ENCODE results near the gene GVQW3.
"Not testable (repeated sequence)": the region's sequence is repeated elsewhere in the genome, so short reads cannot be mapped to it uniquely, and the experiment has no call there.

GVQW3 gene

DNA sequence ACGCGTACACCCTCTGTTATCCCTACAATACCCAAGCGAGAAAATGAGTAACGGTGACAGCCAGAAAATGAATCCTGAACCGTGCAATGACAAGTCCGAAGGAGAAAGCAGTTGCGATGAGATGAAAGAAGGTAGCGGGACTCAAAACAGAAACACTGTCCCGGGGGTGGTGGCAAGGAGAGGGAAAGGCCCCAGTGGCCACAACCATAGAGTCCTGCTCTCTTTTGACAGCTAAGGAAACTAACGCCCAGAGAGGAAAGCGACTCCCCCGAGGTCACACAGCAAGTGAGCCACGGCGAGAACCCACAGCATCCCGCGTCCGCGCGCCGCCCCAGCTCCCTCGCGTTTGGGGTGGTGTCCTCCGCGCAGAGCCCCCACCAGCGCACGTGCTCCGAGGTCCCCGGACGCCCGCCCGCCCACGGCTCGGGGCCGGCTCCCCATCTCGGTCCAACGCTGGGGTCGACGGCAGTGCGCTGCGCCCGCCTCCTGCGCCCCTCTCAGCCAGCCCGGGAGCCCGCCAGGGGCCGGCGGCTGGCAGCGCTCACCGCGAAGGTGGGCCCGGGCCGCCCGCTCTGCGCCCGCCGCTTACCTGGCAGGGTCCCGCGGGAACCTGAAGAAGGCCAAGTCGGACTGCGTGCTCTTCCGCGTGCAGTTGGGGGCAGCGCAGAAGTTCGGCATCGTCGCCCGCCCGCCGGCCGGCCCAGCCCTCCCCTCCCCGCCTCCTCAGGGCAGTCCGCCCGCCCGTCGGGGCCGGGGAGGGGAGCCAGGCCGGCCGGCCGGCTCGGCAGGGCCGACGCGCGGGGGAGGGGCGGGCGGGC lies 755 bp upstream of the GVQW3 start:
- DNase-seq (ENCODE audit: low read depth, low spot score): peak; percentile 25
- peak overlapping the region; percentile 90 for H3K4me3 ChIP-seq (ENCODE audit: low read length)

GRCh38 chr11:76382209-76382608 lies 1.1 kb downstream of the GVQW3 start:
- no peak for DNase-seq (ENCODE audit: low read depth, low spot score)
- peak overlapping the region; percentile 95 for H3K4me3 ChIP-seq (ENCODE audit: low read length)

DNA sequence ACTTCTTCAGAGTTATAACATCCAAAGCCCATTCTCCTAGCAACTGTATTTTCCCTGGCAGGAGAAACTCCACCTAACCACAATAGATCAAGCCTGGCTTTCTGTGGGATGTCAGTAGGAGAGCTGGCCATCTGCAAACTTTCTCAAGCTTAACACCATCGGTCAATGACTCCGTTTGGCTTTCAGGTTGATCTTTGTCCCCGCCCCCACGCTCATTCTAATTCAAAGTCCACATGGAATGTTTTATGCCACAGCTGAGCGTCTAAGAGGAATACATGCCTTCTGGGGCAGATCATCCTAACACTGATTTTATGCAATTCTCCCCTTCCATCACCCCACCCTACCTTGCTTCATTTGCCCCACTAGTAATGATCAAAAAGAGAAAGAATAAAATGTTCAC lies 4.8 kb downstream of the GVQW3 start:
- no peak for DNase-seq (ENCODE audit: low read depth, low spot score)
- no peak overlapping the region for H3K4me3 ChIP-seq (ENCODE audit: low read length)

GRCh38 chr11:76388408-76388807 lies 7.3 kb downstream of the GVQW3 start:
- no peak overlapping the region for H3K4me3 ChIP-seq (ENCODE audit: low read length)
- DNase-seq (ENCODE audit: low read depth, low spot score): no peak

DNA sequence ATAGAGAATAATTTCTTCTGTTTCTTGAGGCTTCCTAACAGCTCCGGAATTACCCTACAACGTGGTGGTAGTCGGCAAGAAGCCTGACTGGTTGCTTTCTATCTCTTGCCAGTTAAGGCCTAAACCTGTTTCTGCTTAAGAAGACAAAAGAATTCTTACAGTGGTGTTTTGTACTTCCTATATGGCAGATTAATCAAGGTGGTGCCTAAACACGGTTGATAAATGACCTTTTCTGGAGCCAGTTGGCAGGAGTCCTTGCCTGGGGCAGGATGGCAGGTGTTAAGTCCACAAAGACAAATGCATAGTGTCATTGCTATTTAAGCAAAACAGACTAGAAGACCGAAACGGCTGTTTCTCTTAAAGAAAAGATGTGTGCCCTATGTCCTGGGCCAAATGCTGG lies 9.9 kb downstream of the GVQW3 start:
- H3K4me3 ChIP-seq (ENCODE audit: low read length): no peak overlapping the region
- no peak for DNase-seq (ENCODE audit: low read depth, low spot score)

- H3K4me3 ChIP-seq (ENCODE audit: low read length): no peak overlapping the region
- no peak for DNase-seq (ENCODE audit: low read depth, low spot score)
Measured at GRCh38 chr11:76391811-76392475, 10.8 kb downstream of the GVQW3 start.

GRCh38 chr11:76392870-76393269 lies 11.7 kb downstream of the GVQW3 start:
- DNase-seq (ENCODE audit: low read depth, low spot score): no peak
- no peak overlapping the region for H3K4me3 ChIP-seq (ENCODE audit: low read length)

DNA sequence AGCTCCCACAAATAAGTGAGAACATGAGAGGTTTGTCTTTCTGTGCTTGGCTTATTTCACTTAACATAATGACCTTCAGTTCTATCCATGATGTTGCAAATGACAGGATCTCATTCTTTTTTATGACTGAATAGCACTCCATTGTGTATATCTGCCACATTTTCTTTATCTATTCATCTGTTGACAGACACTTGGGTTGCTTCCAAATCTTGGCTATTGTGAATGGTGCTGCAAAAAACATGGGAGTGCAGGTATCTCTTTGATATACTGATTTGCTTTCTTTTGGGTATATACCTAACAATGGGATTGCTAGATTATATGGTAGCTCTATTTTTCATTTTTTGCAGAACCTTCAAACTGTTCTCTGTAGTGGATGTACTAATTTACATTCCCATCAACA lies 13.3 kb downstream of the GVQW3 start:
- no peak overlapping the region for H3K4me3 ChIP-seq (ENCODE audit: low read length)
- DNase-seq (ENCODE audit: low read depth, low spot score): no peak

DNA sequence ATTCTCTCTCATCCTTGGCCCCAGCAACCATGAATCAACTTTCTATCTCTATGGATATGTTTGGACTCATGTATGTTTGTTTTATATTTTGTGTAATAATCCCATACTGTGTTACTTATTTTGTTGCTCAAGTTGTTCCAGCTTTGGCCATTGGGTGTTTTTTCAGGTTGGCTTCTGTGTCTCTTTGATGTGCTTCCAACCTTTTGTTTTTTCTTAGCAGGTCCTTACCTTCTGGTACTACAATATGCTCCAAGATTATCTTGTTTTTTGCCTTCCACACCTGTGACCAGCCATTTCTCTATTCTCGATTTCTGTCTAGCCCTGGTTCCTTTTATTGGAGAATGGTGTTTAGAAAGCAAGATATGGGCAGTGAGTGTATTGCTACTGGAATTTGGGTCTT lies 14.2 kb downstream of the GVQW3 start:
- no peak overlapping the region for H3K4me3 ChIP-seq (ENCODE audit: low read length)
- DNase-seq (ENCODE audit: low read depth, low spot score): no peak

GRCh38 chr11:76397383-76397782 lies 16.3 kb downstream of the GVQW3 start:
- no peak for DNase-seq (ENCODE audit: low read depth, low spot score)

DNA sequence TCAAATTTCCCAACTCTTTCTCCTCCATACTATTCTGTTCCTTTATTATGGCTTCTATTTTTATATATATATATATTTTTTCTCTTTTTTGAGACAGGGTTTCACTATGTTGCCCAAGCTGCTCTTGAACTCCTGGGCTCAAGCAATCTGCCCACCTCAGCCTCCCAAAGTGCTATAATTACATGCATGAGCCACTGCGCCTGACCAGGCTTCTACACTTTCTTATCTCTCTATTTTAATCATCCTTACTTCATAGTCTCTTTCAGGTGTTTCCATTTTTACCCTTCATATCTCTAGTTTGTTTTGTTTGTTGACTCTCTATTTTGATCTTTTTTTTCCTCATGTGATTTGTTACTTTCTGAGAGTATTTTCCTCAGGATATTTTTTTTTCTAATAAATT lies 19.8 kb downstream of the GVQW3 start:
- H3K4me3 ChIP-seq (ENCODE audit: low read length): no peak overlapping the region
- no peak for DNase-seq (ENCODE audit: low read depth, low spot score)

More at GRCh38 chr11:76397383-76397782, 16.3 kb downstream of the GVQW3 start:
- no peak overlapping the region for H3K4me3 ChIP-seq (ENCODE audit: low read length)

DNA sequence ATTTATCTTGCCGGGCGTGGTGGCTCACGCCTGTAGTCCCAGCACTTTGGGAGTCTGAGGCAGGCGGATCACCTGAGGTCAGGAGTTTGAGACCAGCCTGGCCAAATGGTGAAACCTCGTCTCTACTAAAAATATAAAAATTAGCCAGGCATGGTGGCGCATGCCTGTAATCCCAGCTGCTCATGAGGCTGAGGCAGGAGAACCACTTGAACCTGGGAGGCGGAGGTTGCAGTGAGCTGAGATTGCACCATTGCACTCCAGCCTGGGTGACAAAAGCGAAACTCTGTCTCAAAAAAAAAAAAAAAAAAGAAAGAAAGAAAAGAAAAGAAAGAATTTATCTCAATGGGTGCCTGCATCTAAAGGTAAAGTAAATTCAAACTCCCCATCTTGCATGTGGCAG lies 20.4 kb downstream of the GVQW3 start:
- not testable (repeated sequence) for H3K4me3 ChIP-seq (ENCODE audit: low read length); DNase-seq (ENCODE audit: low read depth, low spot score)

DNA sequence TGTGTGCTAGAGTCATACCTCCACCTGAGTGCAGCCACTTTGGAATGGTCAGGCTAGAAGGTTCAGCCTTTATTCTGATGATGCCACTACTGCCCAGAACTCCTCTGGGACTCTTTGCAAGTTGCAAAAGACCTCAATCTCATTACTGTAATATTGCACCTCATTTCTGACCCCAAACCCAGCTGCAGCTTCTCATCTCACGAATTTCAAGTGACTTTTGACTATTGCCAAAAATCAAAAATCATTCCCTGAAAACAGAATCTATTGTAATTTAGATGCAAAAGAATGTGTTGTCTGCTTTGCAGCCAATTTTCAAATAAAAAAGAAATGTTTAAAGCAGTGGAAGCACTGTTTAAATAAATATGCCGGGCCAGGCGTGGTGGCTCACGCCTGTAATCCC lies 25.2 kb downstream of the GVQW3 start:
- DNase-seq (ENCODE audit: low read depth, low spot score): no peak
- H3K4me3 ChIP-seq (ENCODE audit: low read length): no peak overlapping the region

- H3K4me3 ChIP-seq (ENCODE audit: low read length): no peak overlapping the region
Measured at GRCh38 chr11:76408171-76408965, 27.2 kb downstream of the GVQW3 start.

GRCh38 chr11:76410851-76411357 lies 29.8 kb downstream of the GVQW3 start:
- no peak overlapping the region for H3K4me3 ChIP-seq (ENCODE audit: low read length)
- no peak for DNase-seq (ENCODE audit: low read depth, low spot score)

More at GRCh38 chr11:76408171-76408965, 27.2 kb downstream of the GVQW3 start:
- DNase-seq (ENCODE audit: low read depth, low spot score): peak; percentile 28

DNA sequence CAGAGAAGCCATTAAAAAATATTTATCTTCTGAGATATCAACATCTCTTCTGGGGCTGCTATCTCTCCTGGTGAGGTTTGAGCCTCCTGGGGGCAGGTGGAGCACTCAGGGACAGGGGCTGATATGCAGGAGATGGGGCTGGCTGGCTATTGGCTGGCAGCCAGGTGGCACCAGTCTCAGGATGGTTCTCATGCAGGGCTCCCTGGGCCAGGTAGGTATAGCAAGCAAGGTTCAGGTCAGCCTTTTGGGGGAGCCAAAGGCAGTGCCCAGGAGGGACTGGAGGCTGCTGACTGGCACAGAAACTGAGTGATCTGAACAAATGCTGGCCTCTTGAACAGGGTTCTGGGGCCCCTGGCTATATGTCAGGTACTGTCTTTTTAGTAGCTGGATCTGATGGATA lies 34.0 kb downstream of the GVQW3 start:
- no peak overlapping the region for H3K4me3 ChIP-seq (ENCODE audit: low read length)
- DNase-seq (ENCODE audit: low read depth, low spot score): no peak

DNA sequence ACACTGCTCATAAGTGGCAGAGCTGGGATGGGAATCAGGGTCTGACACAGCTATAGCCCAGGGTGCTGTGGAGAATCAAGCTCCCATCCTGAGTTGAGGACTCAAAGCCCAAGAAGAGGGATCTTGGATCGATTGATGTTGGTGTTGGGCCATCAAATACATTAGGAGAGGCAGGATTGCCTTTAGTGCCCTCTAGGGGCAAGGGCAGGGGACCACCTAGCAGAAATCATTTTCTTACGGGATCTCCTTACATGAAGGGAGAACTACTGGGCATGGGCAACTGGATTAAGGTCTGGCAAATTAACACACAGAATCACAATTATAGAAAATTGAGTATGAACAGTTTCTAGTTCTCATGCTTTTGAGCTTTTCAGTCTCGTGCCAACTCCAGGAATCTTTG lies 38.8 kb downstream of the GVQW3 start:
- peak; percentile 16 for DNase-seq (ENCODE audit: low read depth, low spot score)
- no peak overlapping the region for H3K4me3 ChIP-seq (ENCODE audit: low read length)

- no peak for DNase-seq (ENCODE audit: low read depth, low spot score)
- H3K4me3 ChIP-seq (ENCODE audit: low read length): no peak overlapping the region
Measured at GRCh38 chr11:76424379-76424778, 43.3 kb downstream of the GVQW3 start.

- H3K4me3 ChIP-seq (ENCODE audit: low read length): no peak overlapping the region
- no peak for DNase-seq (ENCODE audit: low read depth, low spot score)
Measured at GRCh38 chr11:76424891-76425290, 43.8 kb downstream of the GVQW3 start.

DNA sequence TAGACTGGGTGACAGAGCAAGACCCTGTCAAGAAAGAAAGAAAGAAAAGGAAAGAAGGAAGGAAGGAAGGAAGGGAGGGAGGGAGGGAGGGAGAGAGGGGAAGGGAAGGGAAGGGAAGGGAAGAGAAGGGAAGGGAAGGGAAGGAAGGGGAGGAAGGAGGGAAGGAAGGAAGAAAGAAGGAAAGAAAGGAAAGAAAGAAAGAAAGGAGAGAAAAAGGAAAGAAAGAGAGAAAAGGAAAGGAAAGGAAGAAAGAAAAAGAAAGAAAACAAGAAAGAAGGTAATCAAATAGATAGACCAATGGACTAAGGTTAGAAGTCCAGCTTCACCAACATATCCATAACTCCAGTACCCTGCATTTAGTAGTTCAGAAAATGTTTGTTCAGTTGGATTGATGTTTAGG lies 45.5 kb downstream of the GVQW3 start:
- DNase-seq (ENCODE audit: low read depth, low spot score): no peak
- H3K4me3 ChIP-seq (ENCODE audit: low read length): no peak overlapping the region
